HCT116 (cell line): ENCODE measurements around the gene PADI3. TPM values are rescaled to one million over a fixed set of nuclear protein-coding genes. Genes with fewer than 3 reads are reported as not detected.

Experiments used
- ATAC-seq: fragments of 200-7000 bp; cut with Tn5 transposase; 2 replicates; pipeline ENCODE4 v1.9.1; 2020; ENCODE audit warnings: mild to moderate bottlenecking, moderate library complexity
- BruUV-seq: library from RNA; stranded (reverse); fragments of 400-500 nt; replicated peaks from 2 replicates; lab custom pipeline; 2021; lab: Mats Ljungman, UMichigan
- CTCF ChIA-PET: fragments of 300-600 bp; sonication (Branson Sonifier 250); formaldehyde crosslinking; loops from one replicate; lab custom pipeline; 2021; ENCODE audit warnings: antibody characterized with exemption; lab: Charles Lee
- POLR2A ChIA-PET: fragments of 300-600, 350-600 bp; sonication (Branson Sonifier 250); formaldehyde crosslinking; loops from one replicate; lab custom pipeline; 2021; ENCODE audit warnings: antibody characterized with exemption; lab: Charles Lee
- RAD21 ChIA-PET, 2 experiments: fragments of 300-600 bp; sonication (Branson Sonifier 250); formaldehyde crosslinking; loops; one replicate each; lab custom pipeline; 2023; ENCODE audit warnings: low total read pairs in 2 of 2; ENCODE audit not compliant: uncharacterized antibody in 2 of 2, unreplicated experiment in 2 of 2, low non-redundant PET in 1 of 2; lab: Charles Lee
- DNase-seq: peaks from one replicate; pipeline ENCODE4 v3.0.0-alpha.2; 2010; ENCODE audit warnings: low read depth, low spot score
- H2AFZ ChIP-seq: fragments of 200-600 bp; shearing (Covaris generic), sonication (generic); 2 replicates; pipeline ENCODE4 v1.6.1; 2017; ENCODE audit warnings: low read depth, mixed run types, mixed read lengths, antibody characterized with exemption, low read length; ENCODE audit not compliant: poor library complexity, severe bottlenecking
- H3K27ac ChIP-seq: 2 replicates; pipeline ENCODE4 v1.5.1; 2012; ENCODE audit warnings: low read depth, low read length
- H3K27me3 ChIP-seq: fragments of 200-600 bp; sonication (generic); 2 replicates; pipeline ENCODE4 v1.6.1; 2016; ENCODE audit warnings: mixed run types, low read length, mixed read lengths; ENCODE audit not compliant: insufficient read depth
- H3K36me3 ChIP-seq, 2 experiments: fragments of 200-500 bp in 1 of 2; fragments of 200-600 bp in 1 of 2; sonication (Bioruptor generic) in 1 of 2; sonication (generic) in 1 of 2; 2 replicates each; pipeline versions ENCODE4 v1.5.1 to v1.6.1; 2014 to 2016; ENCODE audit warnings: low read length in 2 of 2, inconsistent platforms in 1 of 2, mixed read lengths in 1 of 2, mixed run types in 1 of 2; ENCODE audit not compliant: insufficient read depth in 2 of 2, control insufficient read depth in 1 of 2
- H3K4me1 ChIP-seq, 2 experiments: fragments of 200-600 bp in 1 of 2; sonication (generic) in 1 of 2; 2 replicates each; pipeline versions ENCODE4 v1.5.1 to v1.6.1; 2012 to 2017; ENCODE audit warnings: low read length in 2 of 2, inconsistent platforms in 1 of 2, mild to moderate bottlenecking in 1 of 2, mixed read lengths in 1 of 2, mixed run types in 1 of 2, moderate library complexity in 1 of 2; ENCODE audit not compliant: insufficient read depth in 2 of 2, control insufficient read depth in 1 of 2
- H3K4me2 ChIP-seq: fragments of 200-600 bp; sonication (generic); 2 replicates; pipeline ENCODE4 v1.6.1; 2017; ENCODE audit warnings: mixed run types, low read length, mixed read lengths
- H3K4me3 ChIP-seq, 2 experiments: fragments of 200-600 bp in 1 of 2; sonication (generic) in 1 of 2; replicated peaks in 1 of 2; 2 replicates each; pipeline ENCODE4 v1.5.1; 2011 to 2016; ENCODE audit warnings: low read length in 2 of 2, control low read depth in 1 of 2, low read depth in 1 of 2, mild to moderate bottlenecking in 1 of 2, mixed read lengths in 1 of 2, mixed run types in 1 of 2
- H3K79me2 ChIP-seq: fragments of 200-600 bp; sonication (generic); 2 replicates; pipeline ENCODE4 v1.6.1; 2017; ENCODE audit warnings: mild to moderate bottlenecking, mixed run types, low read length, moderate library complexity, mixed read lengths; ENCODE audit not compliant: insufficient read depth
- H3K9ac ChIP-seq: fragments of 200-600 bp; sonication (generic); 2 replicates; pipeline ENCODE4 v1.6.1; 2016; ENCODE audit warnings: low read length, mixed read lengths
- H3K9me2 ChIP-seq: fragments of 200-600 bp; sonication (generic), shearing (Covaris generic); 2 replicates; pipeline ENCODE4 v1.6.1; 2017; ENCODE audit warnings: mixed run types, mild to moderate bottlenecking, moderate library complexity; ENCODE audit not compliant: insufficient read depth
- H3K9me3 ChIP-seq, 2 experiments: fragments of 200-500 bp in 1 of 2; fragments of 200-600 bp in 1 of 2; sonication (Bioruptor generic) in 1 of 2; sonication (generic) in 1 of 2; 2 replicates each; pipeline ENCODE4 v1.6.1; 2014 to 2017; ENCODE audit warnings: low read length in 2 of 2, mixed read lengths in 2 of 2, inconsistent platforms in 1 of 2, low read depth in 1 of 2, mild to moderate bottlenecking in 1 of 2, mixed run types in 1 of 2, moderate library complexity in 1 of 2; ENCODE audit not compliant: control insufficient read depth in 1 of 2, insufficient read depth in 1 of 2
- H4K20me1 ChIP-seq: fragments of 200-600 bp; sonication (generic), shearing (Covaris generic); 2 replicates; pipeline ENCODE4 v1.6.1; 2017; ENCODE audit warnings: mixed run types, mild to moderate bottlenecking, moderate library complexity; ENCODE audit not compliant: insufficient read depth
- CBX3 ChIP-seq: IDR thresholded peaks from 2 replicates; pipeline ENCODE4 v1.6.1; 2012; ENCODE audit warnings: low read depth
- CEBPB ChIP-seq: IDR thresholded peaks from 2 replicates; pipeline ENCODE4 v1.6.1; 2012; ENCODE audit warnings: low read depth
- CTCF ChIP-seq, 3 experiments: fragments of 200-600 bp in 1 of 3; sonication (generic) in 1 of 3; IDR thresholded peaks in 2 of 3; conservative IDR thresholded peaks in 1 of 3; 2 replicates each; pipeline ENCODE4 v1.5.1; 2012 to 2017; ENCODE audit warnings: low read depth in 2 of 3, low read length in 2 of 3, antibody characterized with exemption in 1 of 3, borderline replicate concordance in 1 of 3, control low read depth in 1 of 3, mild to moderate bottlenecking in 1 of 3, mixed read lengths in 1 of 3, mixed run types in 1 of 3, moderate library complexity in 1 of 3; ENCODE audit not compliant: insufficient read depth in 1 of 3
- EGR1 ChIP-seq: IDR thresholded peaks from 2 replicates; pipeline ENCODE4 v1.6.1; 2012; ENCODE audit warnings: low read depth
- EZH2phosphoT487 ChIP-seq: fragments of 200-600 bp; IDR thresholded peaks from 2 replicates; pipeline ENCODE4 v1.6.1; 2018; ENCODE audit warnings: antibody characterized with exemption, borderline replicate concordance
- JUND ChIP-seq: IDR thresholded peaks from 2 replicates; pipeline ENCODE4 v1.6.1; 2012
- MAX ChIP-seq: IDR thresholded peaks from 2 replicates; pipeline ENCODE4 v1.6.1; 2012
- POLR2A ChIP-seq: IDR thresholded peaks from 2 replicates; pipeline ENCODE4 v1.7.0; 2011; ENCODE audit warnings: borderline replicate concordance; ENCODE audit not compliant: insufficient read depth, insufficient read length; ENCODE audit errors: extremely low read depth
- RAD21 ChIP-seq: IDR thresholded peaks from 2 replicates; pipeline ENCODE4 v1.6.1; 2012; ENCODE audit warnings: low read depth, mild to moderate bottlenecking
- SP1 ChIP-seq: IDR thresholded peaks from 2 replicates; pipeline ENCODE4 v1.6.1; 2012; ENCODE audit warnings: low read depth
- SRF ChIP-seq: IDR thresholded peaks from 2 replicates; pipeline ENCODE4 v1.6.1; 2012; ENCODE audit warnings: low read depth
- YY1 ChIP-seq: IDR thresholded peaks from 2 replicates; pipeline ENCODE4 v1.6.1; 2011; ENCODE audit warnings: low read length, low read depth, moderate library complexity, mild to moderate bottlenecking; ENCODE audit not compliant: insufficient replicate concordance; ENCODE audit errors: extremely low read depth
- ZFX ChIP-seq: fragments of 450-650 bp; IDR thresholded peaks from 2 replicates; pipeline ENCODE4 v1.6.1; 2017
- ZNF274 ChIP-seq: fragments of 200-500 bp; sonication (Bioruptor generic); IDR thresholded peaks from 2 replicates; pipeline ENCODE4 v1.6.1; 2014; ENCODE audit warnings: mild to moderate bottlenecking, low read depth, low read length, inconsistent platforms
- intact Hi-C: fragments of 100-400 bp; cut with micrococcal nuclease; formaldehyde crosslinking; loops from 2 replicates; pipeline ENCODE4 v1.10.0; 2022
- total RNA-seq: library from RNA; stranded (reverse); gene quantifications from one replicate; pipeline ENCODE4 v1.2.1, GENCODE V29; 2021; ENCODE audit not compliant: unreplicated experiment

Gene PADI3
- total RNA-seq, 1 experiment from 2014 or later, result 0.93 TPM

GRCh38 chr1:17209430-17209829, 39.5 kb upstream of the PADI3 start:
- Histone ChIP-seq H3K27ac (no peak overlapping the region), H3K79me2 (no peaks in the 10 kb centered on the region), H3K9me2 (no peaks in the 10 kb centered on the region), H3K4me2 (no peak overlapping the region), H3K27me3 (no peaks in the 10 kb centered on the region), H3K36me3 (no peaks in the 10 kb centered on the region), H3K4me1 (peaks cover 23 to 59% of the 10 kb centered on the region in 2 experiments), H3K4me3 (no peak overlapping the region), H4K20me1 (no peaks in the 10 kb centered on the region), H2AFZ (no peak overlapping the region), H3K9me3 (no peaks in the 10 kb centered on the region), H3K9ac (no peak overlapping the region)
- no peak for DNase-seq
- ChIA-PET RAD21 (no interaction called here), CTCF (no interaction called here), POLR2A (no interaction called here)
- TF ChIP-seq CBX3 (no peak), POLR2A (no peak), SP1 (no peak), CEBPB (no peak), MAX (no peak), SRF (no peak), CTCF (IDR thresholded peaks at IDR 0.05 in 2 of 3, conservative IDR thresholded peaks at IDR 0.05 in 1 of 3; ENCODE audit: borderline replicate concordance in 1 of 3, insufficient read depth in 1 of 3, low read depth in 2 of 3, low read length in 2 of 3) (no peak), EGR1 (no peak), YY1 (no peak), ZNF274 (no peak), ZFX (no peak), EZH2phosphoT487 (no peak), RAD21 (no peak), JUND (no peak)
- intact Hi-C loops, result no loop called here
- no TSS peak for BruUV-seq
- no peak for ATAC-seq
